G401 (cell line): Measurements from ENCODE around the gene CASP3. TPM values are rescaled to one million over a fixed set of nuclear protein-coding genes. Genes with fewer than 3 reads are reported as not detected.
"Not testable (repeated sequence)": the region's sequence is repeated elsewhere in the genome, so short reads cannot be mapped to it uniquely, and the experiment has no call there.

Source experiments
- DNase-seq: peaks from one replicate; pipeline ENCODE4 v3.0.0-alpha.2; 2015; ENCODE audit warnings: low spot score
- in situ Hi-C: cut with HindIII; loops from 2 replicates; pipeline ENCODE4 v1.10.0; 2016; ENCODE audit warnings: low sequenced_read_pairs, mixed read lengths
- total RNA-seq: library from RNA; depleted of rRNA; stranded (reverse); fragments of >200 nt; shearing (Covaris generic); gene quantifications from 2 replicates; pipeline ENCODE4 v1.2.3, GENCODE V29; 2014

The CASP3 gene
- total RNA-seq, 1 experiment from 2014 or later, result 63.7 TPM

- in situ Hi-C loops, result no loop called here
- no peak for DNase-seq
Observed at GRCh38 chr4:184643731-184644130, 5.5 kb downstream of the CASP3 start.

DNA sequence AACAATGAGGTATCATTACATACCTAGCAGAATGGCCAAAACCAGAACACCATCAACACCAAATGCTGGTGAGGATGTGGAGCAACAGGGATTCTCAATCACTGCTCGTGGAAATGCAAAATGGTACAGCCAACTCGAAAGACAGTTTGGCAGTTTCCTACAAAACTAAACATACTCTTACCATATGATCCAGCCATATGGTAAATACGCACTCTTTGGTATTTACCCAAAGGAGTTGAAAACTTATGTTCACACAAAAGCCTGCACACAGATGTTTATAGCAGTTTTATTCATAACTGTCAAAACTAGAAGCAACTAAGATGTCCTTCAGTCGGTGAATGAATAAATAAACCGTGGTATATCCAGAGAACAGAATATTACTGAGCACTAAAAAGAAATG is 7.8 kb downstream of the CASP3 start:
- in situ Hi-C loops, result no loop called here
- DNase-seq, result no peak

- in situ Hi-C loops, result no loop called here
Observed at GRCh38 chr4:184641022-184641421, 8.2 kb downstream of the CASP3 start.

GRCh38 chr4:184636897-184637296 is 12.3 kb downstream of the CASP3 start:
- in situ Hi-C loops, result no loop called here
- no peak for DNase-seq

More at GRCh38 chr4:184641022-184641421, 8.2 kb downstream of the CASP3 start:
- DNase-seq, result no peak

GRCh38 chr4:184636144-184636543 is 13.1 kb downstream of the CASP3 start:
- DNase-seq, result no peak
- in situ Hi-C loops, result no loop called here

DNA sequence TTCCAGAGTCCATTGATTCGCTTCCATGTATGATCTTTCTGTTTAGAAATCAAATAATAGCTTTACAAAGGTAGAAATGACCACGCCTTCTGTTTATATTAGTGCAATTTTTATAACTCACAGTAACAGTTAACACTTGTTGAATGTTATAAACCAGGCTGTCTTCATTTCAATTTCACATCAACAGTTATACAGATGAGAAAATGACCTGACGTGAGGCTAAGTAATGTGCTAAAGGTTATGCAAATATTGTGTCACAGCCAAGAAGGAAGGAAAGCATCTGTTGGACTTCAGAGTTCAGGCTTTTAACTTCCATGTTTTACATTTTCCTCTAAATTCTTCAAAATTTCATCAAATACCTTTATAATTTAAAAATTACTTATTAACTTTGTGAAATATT is 13.9 kb downstream of the CASP3 start:
- no peak for DNase-seq
- in situ Hi-C loops, result no loop called here

- DNase-seq, result no peak
- in situ Hi-C loops, result no loop called here
Observed at GRCh38 chr4:184632842-184633241, 16.4 kb downstream of the CASP3 start.

GRCh38 chr4:184628103-184628502 is 21.1 kb downstream of the CASP3 start:
- in situ Hi-C loops, result no loop called here
- DNase-seq, result no peak

DNA sequence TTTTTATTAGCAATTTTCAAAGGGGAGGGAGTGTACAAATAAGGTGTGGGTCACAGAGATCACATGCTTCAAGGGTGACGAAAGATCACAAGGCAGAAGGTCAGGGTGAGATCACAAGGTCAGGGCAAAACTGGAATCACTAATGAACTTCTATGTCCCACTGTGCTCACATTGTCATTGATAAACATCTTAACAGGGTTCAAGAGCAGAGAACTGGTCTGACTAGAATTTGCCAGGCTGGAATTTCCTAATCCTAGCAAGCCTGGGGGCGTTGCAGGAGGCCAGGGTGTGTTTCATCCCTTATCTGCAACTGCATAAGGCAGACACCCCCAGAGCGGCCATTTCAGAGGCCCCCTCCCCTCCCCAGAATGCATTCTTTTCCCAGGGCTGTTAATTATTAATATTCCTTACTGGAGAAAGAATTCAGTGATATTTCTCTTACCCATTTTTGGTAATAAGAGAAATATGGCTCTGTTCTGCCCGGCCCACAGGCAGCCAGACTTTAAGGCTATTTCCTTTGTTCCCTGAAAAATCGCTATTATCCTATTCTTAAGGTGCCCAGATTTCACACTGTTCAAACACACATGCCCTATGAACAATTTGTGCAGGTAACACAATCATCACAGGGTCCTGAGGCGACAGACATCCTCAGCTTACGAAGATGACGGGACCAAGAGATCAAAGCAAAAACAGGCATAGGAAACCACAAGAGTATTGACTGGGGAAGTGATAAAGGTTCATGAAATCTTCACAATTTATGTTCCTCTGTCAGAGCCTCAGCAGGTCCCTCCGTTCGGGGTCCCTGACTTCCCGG is 23.3 kb downstream of the CASP3 start:
- DNase-seq, in situ Hi-C loops: not testable (repeated sequence)

DNA sequence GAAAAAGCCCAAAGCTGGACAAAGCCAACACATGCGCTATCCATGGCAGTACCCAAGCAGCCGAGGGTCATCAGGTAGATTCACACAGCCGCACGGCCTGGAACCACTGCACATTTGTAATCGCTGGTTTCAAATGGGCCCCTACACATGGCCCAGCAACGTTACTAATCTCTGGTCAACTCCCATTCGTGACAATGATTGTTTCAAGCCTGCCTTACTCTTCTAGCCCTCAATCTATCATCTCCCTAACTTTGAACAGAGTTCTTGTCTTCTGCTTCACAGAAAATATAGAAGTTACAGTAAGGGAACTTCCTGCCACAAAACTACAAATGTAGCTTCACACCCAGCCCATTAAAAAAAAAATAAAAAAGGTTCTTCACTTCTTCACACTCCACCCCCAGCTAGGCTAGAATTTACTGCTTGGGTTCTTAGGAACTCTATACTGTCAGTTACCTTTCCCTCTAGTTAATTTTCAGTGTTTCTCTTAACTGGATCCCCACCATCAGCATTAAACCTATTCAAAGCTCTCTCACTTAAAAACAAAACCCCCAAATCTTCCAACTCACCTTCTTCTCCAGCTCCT is 24.2 kb downstream of the CASP3 start:
- in situ Hi-C loops, result no loop called here

DNA sequence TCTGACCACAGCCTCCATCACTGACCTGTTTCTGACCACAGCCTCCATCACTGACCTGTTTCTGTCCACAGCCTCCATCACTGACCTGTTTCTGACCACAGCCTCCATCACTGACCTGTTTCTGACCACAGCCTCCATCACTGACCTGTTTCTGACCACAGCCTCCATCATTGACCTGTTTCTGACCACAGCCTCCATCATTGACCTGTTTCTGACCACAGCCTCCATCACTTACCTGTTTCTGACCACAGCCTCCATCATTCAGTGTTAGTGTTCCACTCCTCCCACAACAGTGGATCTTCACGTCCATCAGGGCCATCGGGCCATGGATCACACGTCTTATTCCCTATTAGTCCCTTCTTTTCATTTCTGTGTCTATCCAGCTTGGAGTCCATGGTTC is 24.7 kb downstream of the CASP3 start:
- DNase-seq, in situ Hi-C loops: not testable (repeated sequence)

More for the DNA sequence above, 24.2 kb downstream of the CASP3 start:
- DNase-seq, result no peak

DNA sequence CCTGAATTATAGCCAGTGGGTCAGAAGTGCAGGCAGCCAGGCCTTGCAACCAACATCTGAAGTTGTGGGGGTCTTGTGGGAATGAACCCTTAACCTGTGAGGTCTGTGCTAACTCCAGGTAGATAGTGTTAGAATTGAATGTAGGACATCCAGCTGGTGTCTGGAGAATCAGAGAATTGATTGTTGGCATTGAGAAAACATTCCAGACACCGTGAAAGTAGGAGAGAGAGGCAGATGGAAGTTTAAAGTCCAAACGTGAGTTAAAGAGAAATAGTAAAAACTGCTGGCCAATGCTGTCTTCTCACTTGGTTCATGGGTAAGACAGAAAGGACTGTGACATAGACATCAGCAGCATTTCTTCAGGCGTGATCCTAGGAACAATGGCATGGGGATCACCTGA is 27.7 kb downstream of the CASP3 start:
- in situ Hi-C loops, result no loop called here
- no peak for DNase-seq

DNA sequence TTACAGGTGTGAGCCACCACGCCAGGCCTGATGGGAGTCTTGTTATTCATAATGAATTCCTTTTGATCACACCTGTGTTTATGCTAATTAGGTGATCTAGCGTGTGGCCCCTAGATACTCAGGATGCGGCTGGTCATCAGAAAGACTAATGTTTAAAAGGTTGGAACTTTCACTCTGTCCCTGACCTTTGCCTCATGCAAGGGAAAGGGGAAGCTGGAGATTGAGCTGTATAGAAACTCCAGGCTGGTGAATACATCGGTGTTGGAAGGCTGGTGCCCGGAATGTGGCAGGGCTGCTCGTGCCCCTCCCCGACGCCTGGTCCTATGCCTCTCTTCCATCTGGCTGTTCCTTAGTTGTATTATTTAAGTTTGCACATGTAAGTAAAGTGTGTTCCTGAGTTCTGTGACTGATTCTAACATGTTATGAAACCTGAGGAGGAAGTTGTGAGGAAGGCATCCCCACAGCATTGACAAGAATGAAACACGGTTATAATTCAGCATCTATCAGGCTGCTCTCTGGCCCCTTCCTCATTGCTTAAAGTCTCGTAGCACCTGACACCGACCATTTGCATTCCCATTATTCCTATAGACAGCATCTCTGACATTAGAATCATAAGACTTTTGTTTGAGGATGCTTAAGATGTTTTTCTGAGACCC is 28.9 kb downstream of the CASP3 start:
- in situ Hi-C loops, result no loop called here
- DNase-seq, result no peak

DNA sequence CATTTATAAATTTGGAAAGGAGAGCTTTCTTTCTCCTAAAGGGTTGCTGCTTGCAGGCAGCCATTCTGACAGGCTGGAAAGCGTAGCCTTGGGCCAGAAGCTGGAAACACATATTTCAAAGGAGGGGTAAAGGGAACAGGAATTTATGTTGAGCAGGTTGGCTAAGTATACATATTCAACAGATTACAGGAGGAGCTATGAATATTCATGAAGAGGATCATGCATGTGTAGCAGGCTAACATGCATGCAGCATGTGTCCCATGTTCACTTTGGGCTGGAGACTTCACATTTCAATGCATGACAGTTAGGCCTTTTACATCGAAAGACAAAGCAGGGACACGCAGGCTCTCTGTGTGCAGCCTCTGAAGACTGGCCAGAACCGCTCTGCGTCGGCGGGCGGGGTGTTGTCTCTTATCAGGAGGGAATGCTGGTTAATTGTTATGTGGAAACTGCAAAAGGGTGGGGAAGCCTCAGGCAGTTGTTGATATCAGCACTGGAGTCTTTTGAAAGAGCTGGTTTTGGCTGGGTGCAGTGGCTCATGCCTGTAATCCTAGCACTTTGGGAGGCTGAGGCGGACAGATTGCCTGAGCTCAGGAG is 31.5 kb downstream of the CASP3 start:
- no peak for DNase-seq
- in situ Hi-C loops, result no loop called here

DNA sequence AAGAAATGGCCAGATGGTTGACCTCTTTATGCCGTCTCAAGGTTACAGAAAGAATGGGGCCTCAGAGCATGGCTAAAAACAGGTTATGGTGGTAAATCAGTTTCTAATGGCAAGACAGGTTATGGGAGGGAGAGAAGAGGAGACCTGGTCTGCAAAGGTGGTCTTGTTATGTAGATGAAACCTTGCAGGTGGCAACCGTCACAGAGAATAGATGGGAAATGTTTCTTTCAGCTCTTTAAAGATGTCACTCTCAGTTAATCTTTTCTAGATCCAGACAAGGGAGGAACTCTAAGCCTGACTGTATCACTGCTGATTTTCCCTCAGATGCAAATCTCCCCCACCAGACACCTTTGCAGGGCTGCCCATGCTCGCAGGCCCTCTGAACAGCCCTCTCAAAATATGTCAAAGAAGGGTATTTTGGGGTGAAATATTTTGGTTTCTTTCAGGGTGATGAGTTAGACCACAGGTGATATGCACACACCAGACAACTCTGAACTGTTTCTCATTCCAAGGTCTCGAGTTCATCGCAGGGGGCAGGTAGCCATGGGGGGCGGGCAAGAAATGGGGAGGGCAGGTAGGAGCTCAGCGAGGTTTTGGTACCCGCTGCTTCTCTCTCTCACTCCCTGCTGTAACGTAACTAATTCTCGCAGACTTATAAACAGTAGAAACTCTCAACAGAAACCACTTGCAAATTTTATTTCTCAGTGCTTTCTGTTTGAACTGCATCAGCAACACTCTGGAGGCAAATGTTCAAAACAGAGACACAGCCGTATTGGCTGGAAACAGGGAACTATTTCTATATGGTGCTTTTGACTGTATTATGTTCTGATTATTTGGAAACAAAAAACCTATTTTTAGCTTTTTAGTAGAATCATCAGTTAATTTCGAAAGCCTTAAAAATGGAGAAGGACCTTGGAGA is 32.4 kb downstream of the CASP3 start:
- no peak for DNase-seq
- in situ Hi-C loops, result no loop called here

- in situ Hi-C loops, DNase-seq: not testable (repeated sequence)
Observed at GRCh38 chr4:184616168-184616567, 33.1 kb downstream of the CASP3 start.

DNA sequence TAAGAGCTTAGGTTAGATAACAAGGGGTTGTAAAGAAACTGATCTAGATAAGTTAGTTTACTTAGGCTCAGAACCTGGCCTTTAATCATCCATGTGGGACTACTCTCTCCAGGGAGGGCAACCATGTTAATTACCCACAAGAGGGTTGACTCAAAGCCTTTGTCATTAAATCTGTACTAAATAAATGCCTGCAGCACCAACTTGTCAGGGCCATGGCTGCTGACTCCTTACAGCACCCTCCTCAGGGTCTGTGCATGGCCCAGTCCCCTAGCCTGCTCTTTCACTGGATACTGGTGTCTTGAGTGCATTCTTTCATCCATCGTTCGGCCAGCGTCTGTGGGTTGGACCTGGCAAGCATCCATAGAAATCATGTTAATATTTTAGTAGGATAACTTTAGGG is 34.7 kb downstream of the CASP3 start:
- in situ Hi-C loops, result no loop called here
- DNase-seq, result no peak

GRCh38 chr4:184613405-184613804 is 35.8 kb downstream of the CASP3 start:
- in situ Hi-C loops, result no loop called here
- no peak for DNase-seq

- DNase-seq, result no peak
- in situ Hi-C loops, result no loop called here
Observed at GRCh38 chr4:184612074-184612473, 37.2 kb downstream of the CASP3 start.
